HCT116 (cell line): Measurements from ENCODE around the gene MIDN. TPM values are rescaled to one million over a fixed set of nuclear protein-coding genes. Genes with fewer than 3 reads are reported as not detected.
A peak's percentile ranks its signal among the peaks of the same experiment; 100 is the strongest.

Experiments
- ATAC-seq: fragments of 200-7000 bp; cut with Tn5 transposase; 2 replicates; pipeline ENCODE4 v1.9.1; 2020; ENCODE audit warnings: mild to moderate bottlenecking, moderate library complexity
- BruUV-seq: library from RNA; stranded (reverse); fragments of 400-500 nt; replicated peaks from 2 replicates; lab custom pipeline; 2021; lab: Mats Ljungman, UMichigan
- CTCF ChIA-PET: fragments of 300-600 bp; sonication (Branson Sonifier 250); formaldehyde crosslinking; loops from one replicate; lab custom pipeline; 2021; ENCODE audit warnings: antibody characterized with exemption; lab: Charles Lee
- POLR2A ChIA-PET: fragments of 300-600, 350-600 bp; sonication (Branson Sonifier 250); formaldehyde crosslinking; loops from one replicate; lab custom pipeline; 2021; ENCODE audit warnings: antibody characterized with exemption; lab: Charles Lee
- RAD21 ChIA-PET, 2 experiments: fragments of 300-600 bp; sonication (Branson Sonifier 250); formaldehyde crosslinking; loops; one replicate each; lab custom pipeline; 2023; ENCODE audit warnings: low total read pairs in 2 of 2; ENCODE audit not compliant: uncharacterized antibody in 2 of 2, unreplicated experiment in 2 of 2, low non-redundant PET in 1 of 2; lab: Charles Lee
- DNase-seq: peaks from one replicate; pipeline ENCODE4 v3.0.0-alpha.2; 2010; ENCODE audit warnings: low read depth, low spot score
- H2AFZ ChIP-seq: fragments of 200-600 bp; shearing (Covaris generic), sonication (generic); 2 replicates; pipeline ENCODE4 v1.6.1; 2017; ENCODE audit warnings: low read depth, mixed run types, mixed read lengths, antibody characterized with exemption, low read length; ENCODE audit not compliant: poor library complexity, severe bottlenecking
- H3K27ac ChIP-seq: 2 replicates; pipeline ENCODE4 v1.5.1; 2012; ENCODE audit warnings: low read depth, low read length
- H3K27me3 ChIP-seq: fragments of 200-600 bp; sonication (generic); 2 replicates; pipeline ENCODE4 v1.6.1; 2016; ENCODE audit warnings: mixed run types, low read length, mixed read lengths; ENCODE audit not compliant: insufficient read depth
- H3K36me3 ChIP-seq, 2 experiments: fragments of 200-500 bp in 1 of 2; fragments of 200-600 bp in 1 of 2; sonication (Bioruptor generic) in 1 of 2; sonication (generic) in 1 of 2; 2 replicates each; pipeline versions ENCODE4 v1.5.1 to v1.6.1; 2014 to 2016; ENCODE audit warnings: low read length in 2 of 2, inconsistent platforms in 1 of 2, mixed read lengths in 1 of 2, mixed run types in 1 of 2; ENCODE audit not compliant: insufficient read depth in 2 of 2, control insufficient read depth in 1 of 2
- H3K4me1 ChIP-seq, 2 experiments: fragments of 200-600 bp in 1 of 2; sonication (generic) in 1 of 2; 2 replicates each; pipeline versions ENCODE4 v1.5.1 to v1.6.1; 2012 to 2017; ENCODE audit warnings: low read length in 2 of 2, inconsistent platforms in 1 of 2, mild to moderate bottlenecking in 1 of 2, mixed read lengths in 1 of 2, mixed run types in 1 of 2, moderate library complexity in 1 of 2; ENCODE audit not compliant: insufficient read depth in 2 of 2, control insufficient read depth in 1 of 2
- H3K4me2 ChIP-seq: fragments of 200-600 bp; sonication (generic); 2 replicates; pipeline ENCODE4 v1.6.1; 2017; ENCODE audit warnings: mixed run types, low read length, mixed read lengths
- H3K4me3 ChIP-seq, 2 experiments: fragments of 200-600 bp in 1 of 2; sonication (generic) in 1 of 2; replicated peaks in 1 of 2; 2 replicates each; pipeline ENCODE4 v1.5.1; 2011 to 2016; ENCODE audit warnings: low read length in 2 of 2, control low read depth in 1 of 2, low read depth in 1 of 2, mild to moderate bottlenecking in 1 of 2, mixed read lengths in 1 of 2, mixed run types in 1 of 2
- H3K79me2 ChIP-seq: fragments of 200-600 bp; sonication (generic); 2 replicates; pipeline ENCODE4 v1.6.1; 2017; ENCODE audit warnings: mild to moderate bottlenecking, mixed run types, low read length, moderate library complexity, mixed read lengths; ENCODE audit not compliant: insufficient read depth
- H3K9ac ChIP-seq: fragments of 200-600 bp; sonication (generic); 2 replicates; pipeline ENCODE4 v1.6.1; 2016; ENCODE audit warnings: low read length, mixed read lengths
- H3K9me2 ChIP-seq: fragments of 200-600 bp; sonication (generic), shearing (Covaris generic); 2 replicates; pipeline ENCODE4 v1.6.1; 2017; ENCODE audit warnings: mixed run types, mild to moderate bottlenecking, moderate library complexity; ENCODE audit not compliant: insufficient read depth
- H3K9me3 ChIP-seq, 2 experiments: fragments of 200-500 bp in 1 of 2; fragments of 200-600 bp in 1 of 2; sonication (Bioruptor generic) in 1 of 2; sonication (generic) in 1 of 2; 2 replicates each; pipeline ENCODE4 v1.6.1; 2014 to 2017; ENCODE audit warnings: low read length in 2 of 2, mixed read lengths in 2 of 2, inconsistent platforms in 1 of 2, low read depth in 1 of 2, mild to moderate bottlenecking in 1 of 2, mixed run types in 1 of 2, moderate library complexity in 1 of 2; ENCODE audit not compliant: control insufficient read depth in 1 of 2, insufficient read depth in 1 of 2
- H4K20me1 ChIP-seq: fragments of 200-600 bp; sonication (generic), shearing (Covaris generic); 2 replicates; pipeline ENCODE4 v1.6.1; 2017; ENCODE audit warnings: mixed run types, mild to moderate bottlenecking, moderate library complexity; ENCODE audit not compliant: insufficient read depth
- ATF3 ChIP-seq: IDR thresholded peaks from 2 replicates; pipeline ENCODE4 v1.6.1; 2012
- CTCF ChIP-seq, 3 experiments: fragments of 200-600 bp in 1 of 3; sonication (generic) in 1 of 3; IDR thresholded peaks in 2 of 3; conservative IDR thresholded peaks in 1 of 3; 2 replicates each; pipeline ENCODE4 v1.5.1; 2012 to 2017; ENCODE audit warnings: low read depth in 2 of 3, low read length in 2 of 3, antibody characterized with exemption in 1 of 3, borderline replicate concordance in 1 of 3, control low read depth in 1 of 3, mild to moderate bottlenecking in 1 of 3, mixed read lengths in 1 of 3, mixed run types in 1 of 3, moderate library complexity in 1 of 3; ENCODE audit not compliant: insufficient read depth in 1 of 3
- EZH2phosphoT487 ChIP-seq: fragments of 200-600 bp; IDR thresholded peaks from 2 replicates; pipeline ENCODE4 v1.6.1; 2018; ENCODE audit warnings: antibody characterized with exemption, borderline replicate concordance
- JUND ChIP-seq: IDR thresholded peaks from 2 replicates; pipeline ENCODE4 v1.6.1; 2012
- POLR2A ChIP-seq: IDR thresholded peaks from 2 replicates; pipeline ENCODE4 v1.7.0; 2011; ENCODE audit warnings: borderline replicate concordance; ENCODE audit not compliant: insufficient read depth, insufficient read length; ENCODE audit errors: extremely low read depth
- TCF7L2 ChIP-seq: IDR thresholded peaks from 2 replicates; pipeline ENCODE4 v1.7.0; 2011; ENCODE audit warnings: borderline replicate concordance, inconsistent platforms; ENCODE audit not compliant: insufficient read depth, insufficient read length; ENCODE audit errors: extremely low read depth
- ZBTB33 ChIP-seq: IDR thresholded peaks from 2 replicates; pipeline ENCODE4 v1.6.1; 2011; ENCODE audit warnings: mild to moderate bottlenecking, low read length, moderate library complexity; ENCODE audit not compliant: insufficient replicate concordance; ENCODE audit errors: extremely low read depth
- ZNF274 ChIP-seq: fragments of 200-500 bp; sonication (Bioruptor generic); IDR thresholded peaks from 2 replicates; pipeline ENCODE4 v1.6.1; 2014; ENCODE audit warnings: mild to moderate bottlenecking, low read depth, low read length, inconsistent platforms
- intact Hi-C: fragments of 100-400 bp; cut with micrococcal nuclease; formaldehyde crosslinking; loops from 2 replicates; pipeline ENCODE4 v1.10.0; 2022
- total RNA-seq: library from RNA; stranded (reverse); gene quantifications from one replicate; pipeline ENCODE4 v1.2.1, GENCODE V29; 2021; ENCODE audit not compliant: unreplicated experiment

Gene MIDN
- total RNA-seq, 1 experiment from 2014 or later, result 146 TPM

GRCh38 chr19:1222394-1222793 lies 26.0 kb upstream of the MIDN start:
- ChIA-PET POLR2A (no interaction called here), RAD21 (no interaction called here), CTCF (interaction anchor here (0.6 to 2.4 kb wide), 2 partner anchors 37 to 110 kb away, joined by 3 to 8 read pairs; no protein-coding TSS in a partner anchor)
- no peaks in the 10 kb centered on the region for H3K9me3 ChIP-seq
- H3K9me2 ChIP-seq, result no peaks in the 10 kb centered on the region
- H4K20me1 ChIP-seq, result no peaks in the 10 kb centered on the region
- no peak overlapping the region for H3K4me3 ChIP-seq
- peaks cover 2 to 6% of the 10 kb centered on the region in 2 experiments; a peak in 2 of 4 replicates for H3K36me3 ChIP-seq
- no peak overlapping the region for H3K9ac ChIP-seq
- no TSS peak for BruUV-seq
- TF ChIP-seq CTCF (IDR thresholded peaks at IDR 0.05 in 2 of 3, conservative IDR thresholded peaks at IDR 0.05 in 1 of 3; ENCODE audit: borderline replicate concordance in 1 of 3, insufficient read depth in 1 of 3, low read depth in 2 of 3, low read length in 2 of 3) (peak in 1 of 3 experiments; percentile 36; a peak in 3 of 6 replicates), ATF3 (no peak)
- intact Hi-C loops, result no loop called here
- H3K27ac ChIP-seq, result peak overlapping the region; percentile 30; the same call in 1 of the 2 replicates
- no peak overlapping the region for H2AFZ ChIP-seq
- H3K79me2 ChIP-seq, result peaks cover 28% of the 10 kb centered on the region
- no peaks in the 10 kb centered on the region for H3K27me3 ChIP-seq
- DNase-seq, result no peak
- peak; percentile 25; the same call in 1 of the 2 replicates for ATAC-seq
- peaks cover 6 to 23% of the 10 kb centered on the region in 2 experiments for H3K4me1 ChIP-seq
- H3K4me2 ChIP-seq, result no peak overlapping the region

GRCh38 chr19:1223018-1223855 lies 25.1 kb upstream of the MIDN start:
- intact Hi-C loops, result no loop called here
- Histone ChIP-seq H3K9me3 (no peaks in the 10 kb centered on the region), H4K20me1 (no peaks in the 10 kb centered on the region), H3K36me3 (peaks cover 2 to 6% of the 10 kb centered on the region in 2 experiments; a peak in 2 of 4 replicates), H3K9me2 (no peaks in the 10 kb centered on the region), H2AFZ (no peak overlapping the region), H3K4me1 (peaks cover 14 to 24% of the 10 kb centered on the region in 2 experiments), H3K4me2 (no peak overlapping the region), H3K79me2 (peaks cover 20% of the 10 kb centered on the region), H3K27me3 (no peaks in the 10 kb centered on the region), H3K4me3 (no peak overlapping the region), H3K27ac (peak overlapping the region; percentile 30; the same call in 1 of the 2 replicates), H3K9ac (no peak overlapping the region)
- no TSS peak for BruUV-seq
- ChIA-PET RAD21 (no interaction called here), CTCF (interaction anchor here (0.6 to 2.4 kb wide), 2 partner anchors 38 to 110 kb away, joined by 3 to 8 read pairs; no protein-coding TSS in a partner anchor), POLR2A (no interaction called here)
- DNase-seq (no peak), ATAC-seq (peak; percentile 51)
- TF ChIP-seq ZBTB33 (no peak), ZNF274 (no peak), POLR2A (no peak), JUND (no peak), TCF7L2 (no peak), CTCF (IDR thresholded peaks at IDR 0.05 in 2 of 3, conservative IDR thresholded peaks at IDR 0.05 in 1 of 3; ENCODE audit: borderline replicate concordance in 1 of 3, insufficient read depth in 1 of 3, low read depth in 2 of 3, low read length in 2 of 3) (peak; percentile 36 to 72 (median 68); a peak in 5 of 6 replicates), EZH2phosphoT487 (no peak)
